ENCODE measurements around the gene DGKA.

DNA sequence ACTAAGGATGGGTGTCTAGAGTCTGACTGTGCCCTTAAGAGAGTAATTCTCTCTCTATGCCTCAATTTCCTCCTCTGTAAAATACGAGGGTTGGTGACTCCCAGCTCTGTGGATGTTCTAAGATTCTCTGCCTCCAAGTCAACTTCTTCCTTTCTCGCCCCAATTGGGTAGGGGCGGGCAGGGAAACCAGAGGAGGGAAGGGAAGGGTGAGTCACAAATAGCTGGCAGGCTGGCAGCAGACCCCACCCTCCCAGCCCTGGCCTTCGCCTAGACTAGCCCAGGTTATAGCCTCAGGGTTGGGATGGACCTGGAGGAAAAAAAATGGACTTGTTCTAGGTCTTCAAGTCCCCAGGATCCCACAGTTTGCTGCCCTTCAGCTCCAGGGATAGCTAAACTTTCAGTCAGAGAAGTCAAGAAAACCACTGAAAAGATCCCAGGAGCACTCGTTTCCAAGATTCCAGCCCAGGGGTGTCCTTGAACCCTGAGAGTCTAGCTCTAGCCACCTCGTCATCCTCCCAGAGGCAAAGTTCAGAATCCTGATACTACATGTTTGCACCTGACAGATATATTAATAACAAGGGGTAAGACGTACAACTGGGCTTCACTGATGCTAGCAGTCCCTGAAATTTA is 2.3 kb downstream of the DGKA start:
- TF ChIP-seq CTCF (IDR thresholded peaks at IDR 0.05) (no peak), ZFX (IDR thresholded peaks at IDR 0.05; ENCODE audit: borderline replicate concordance) (no peak)
